NAMALWA (cell line): Measurements from ENCODE around the gene CACNA1F.
A peak's percentile ranks its signal among the peaks of the same experiment; 100 is the strongest.

Experiments used
- DNase-seq: peaks from one replicate; pipeline ENCODE4 v3.0.0-alpha.2; 2015; ENCODE audit warnings: low spot score

CACNA1F gene

GRCh38 chrX:49233176-49233575 lies at the start of gene CACNA1F:
CACNA1F (minus strand) TSS chrX:49233340; CDS start chrX:49233309, 31 bp downstream.
- DNase-seq = no peak

GRCh38 chrX:49282647-49283011 lies 49.5 kb upstream of the CACNA1F start:
- no peak for DNase-seq

GRCh38 chrX:49278081-49278480 lies 44.9 kb upstream of the CACNA1F start:
- DNase-seq = no peak

GRCh38 chrX:49277535-49277830 lies 44.3 kb upstream of the CACNA1F start:
- DNase-seq = no peak

GRCh38 chrX:49276671-49277534 lies 43.8 kb upstream of the CACNA1F start:
- DNase-seq = no peak

GRCh38 chrX:49276207-49276606 lies 43.1 kb upstream of the CACNA1F start:
- no peak for DNase-seq

GRCh38 chrX:49273181-49273727 lies 40.1 kb upstream of the CACNA1F start:
- no peak for DNase-seq

- no peak for DNase-seq
Observed at GRCh38 chrX:49272421-49272820, 39.3 kb upstream of the CACNA1F start.

GRCh38 chrX:49271341-49271740 lies 38.2 kb upstream of the CACNA1F start:
- DNase-seq = no peak

GRCh38 chrX:49270249-49270921 lies 37.2 kb upstream of the CACNA1F start:
- DNase-seq = no peak

GRCh38 chrX:49269767-49270248 lies 36.7 kb upstream of the CACNA1F start, which contains the start of gene PPP1R3F:
PPP1R3F (plus strand) TSS chrX:49269793; CDS start chrX:49269870, 77 bp downstream.
- no peak for DNase-seq

- DNase-seq = peak; percentile 97
Observed at GRCh38 chrX:49269010-49269766, 36.0 kb upstream of the CACNA1F start.

- DNase-seq = no peak
Observed at GRCh38 chrX:49268702-49269009, 35.5 kb upstream of the CACNA1F start.

GRCh38 chrX:49266523-49267445 lies 33.6 kb upstream of the CACNA1F start:
- no peak for DNase-seq

- DNase-seq = no peak
Observed at GRCh38 chrX:49264460-49264859, 31.3 kb upstream of the CACNA1F start, which contains the start of gene FOXP3. FOXP3 (minus strand) TSS chrX:49264710; CDS start chrX:49258505, 6,205 bp downstream.

- DNase-seq = no peak
Observed at GRCh38 chrX:49263631-49264030, 30.5 kb upstream of the CACNA1F start.

- no peak for DNase-seq
Observed at GRCh38 chrX:49262603-49263002, 29.5 kb upstream of the CACNA1F start.

GRCh38 chrX:49260221-49260985 lies 27.3 kb upstream of the CACNA1F start:
- no peak for DNase-seq

GRCh38 chrX:49258749-49259124 lies 25.6 kb upstream of the CACNA1F start:
- no peak for DNase-seq
